OCI-LY1 (cell line): ENCODE results near the gene GALR3.

Experiments
- EZH2 ChIP-seq: fragments of 200-600 bp; sonication (generic), shearing (Covaris generic); IDR thresholded peaks from 2 replicates; pipeline ENCODE4 v1.8.0; 2017; ENCODE audit warnings: borderline replicate concordance, mixed run types, mild to moderate bottlenecking, antibody characterized with exemption, low read length, moderate library complexity, mixed read lengths
- TF ChIP-seq, protein P1 (sequence below): fragments of 200-600 bp; sonication (generic), shearing (Covaris generic); IDR thresholded peaks from 2 replicates; pipeline ENCODE4 v1.5.1; 2017; ENCODE audit warnings: mild to moderate bottlenecking, antibody characterized with exemption, low read length, moderate library complexity, mixed read lengths

DNA sequence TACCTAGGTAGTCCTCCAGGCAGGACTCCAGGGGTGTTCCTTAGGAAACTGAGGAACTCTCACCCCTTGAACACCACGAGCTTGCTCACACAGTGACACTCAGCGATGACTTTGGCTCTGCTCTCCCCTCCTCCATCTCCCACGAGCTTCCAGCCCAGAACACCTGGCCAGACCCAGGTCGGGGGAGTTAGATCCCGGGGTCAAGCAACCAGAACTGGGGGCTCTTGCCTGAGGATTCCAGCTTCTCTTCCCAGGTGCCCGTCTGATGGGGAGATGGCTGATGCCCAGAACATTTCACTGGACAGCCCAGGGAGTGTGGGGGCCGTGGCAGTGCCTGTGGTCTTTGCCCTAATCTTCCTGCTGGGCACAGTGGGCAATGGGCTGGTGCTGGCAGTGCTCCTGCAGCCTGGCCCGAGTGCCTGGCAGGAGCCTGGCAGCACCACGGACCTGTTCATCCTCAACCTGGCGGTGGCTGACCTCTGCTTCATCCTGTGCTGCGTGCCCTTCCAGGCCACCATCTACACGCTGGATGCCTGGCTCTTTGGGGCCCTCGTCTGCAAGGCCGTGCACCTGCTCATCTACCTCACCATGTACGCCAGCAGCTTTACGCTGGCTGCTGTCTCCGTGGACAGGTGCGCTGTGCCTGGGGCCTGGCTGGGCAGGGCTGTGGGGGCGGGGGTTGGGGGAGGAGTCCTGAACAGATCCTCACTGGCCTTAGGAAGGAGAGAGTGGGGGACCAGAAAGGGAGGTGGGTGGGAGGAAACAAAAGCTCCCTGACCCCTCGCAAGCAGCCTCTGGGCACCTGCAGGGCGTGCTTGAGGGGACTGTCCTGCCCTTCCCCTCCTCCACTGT, at the start of gene GALR3:
- no peak for TF ChIP-seq EZH2
- TF ChIP-seq, protein P1, sequence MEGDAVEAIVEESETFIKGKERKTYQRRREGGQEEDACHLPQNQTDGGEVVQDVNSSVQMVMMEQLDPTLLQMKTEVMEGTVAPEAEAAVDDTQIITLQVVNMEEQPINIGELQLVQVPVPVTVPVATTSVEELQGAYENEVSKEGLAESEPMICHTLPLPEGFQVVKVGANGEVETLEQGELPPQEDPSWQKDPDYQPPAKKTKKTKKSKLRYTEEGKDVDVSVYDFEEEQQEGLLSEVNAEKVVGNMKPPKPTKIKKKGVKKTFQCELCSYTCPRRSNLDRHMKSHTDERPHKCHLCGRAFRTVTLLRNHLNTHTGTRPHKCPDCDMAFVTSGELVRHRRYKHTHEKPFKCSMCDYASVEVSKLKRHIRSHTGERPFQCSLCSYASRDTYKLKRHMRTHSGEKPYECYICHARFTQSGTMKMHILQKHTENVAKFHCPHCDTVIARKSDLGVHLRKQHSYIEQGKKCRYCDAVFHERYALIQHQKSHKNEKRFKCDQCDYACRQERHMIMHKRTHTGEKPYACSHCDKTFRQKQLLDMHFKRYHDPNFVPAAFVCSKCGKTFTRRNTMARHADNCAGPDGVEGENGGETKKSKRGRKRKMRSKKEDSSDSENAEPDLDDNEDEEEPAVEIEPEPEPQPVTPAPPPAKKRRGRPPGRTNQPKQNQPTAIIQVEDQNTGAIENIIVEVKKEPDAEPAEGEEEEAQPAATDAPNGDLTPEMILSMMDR = no peak
